Neuronal stem cell (in vitro differentiated cells): Measurements from ENCODE around the gene DEK.

Experiments
- DNase-seq: peaks from one replicate; pipeline ENCODE4 v3.0.0-alpha.2; 2013; ENCODE audit warnings: low spot score
- H2AFZ ChIP-seq: one replicate; pipeline ENCODE4 v1.6.1; 2013; ENCODE audit warnings: mild to moderate bottlenecking, low read length, inconsistent platforms
- H2AK5ac ChIP-seq: 2 replicates; pipeline ENCODE4 v1.6.1; 2013; ENCODE audit warnings: low read depth, mild to moderate bottlenecking, inconsistent platforms, low read length, moderate library complexity, mixed read lengths
- H2BK120ac ChIP-seq: 2 replicates; pipeline ENCODE4 v1.6.1; 2013; ENCODE audit warnings: low read depth, mild to moderate bottlenecking, inconsistent platforms, low read length, moderate library complexity, mixed read lengths
- H2BK12ac ChIP-seq: one replicate; pipeline ENCODE4 v1.6.1; 2013; ENCODE audit warnings: low read length, inconsistent platforms
- H2BK15ac ChIP-seq: 2 replicates; pipeline ENCODE4 v1.6.1; 2013; ENCODE audit warnings: mild to moderate bottlenecking, low read length, inconsistent platforms, mixed read lengths
- H2BK5ac ChIP-seq: one replicate; pipeline ENCODE4 v1.6.1; 2013; ENCODE audit warnings: inconsistent platforms, mild to moderate bottlenecking, low read length, moderate library complexity
- H3K14ac ChIP-seq: one replicate; pipeline ENCODE4 v1.6.1; 2013; ENCODE audit warnings: low read length, inconsistent platforms
- H3K18ac ChIP-seq: 2 replicates; pipeline ENCODE4 v1.6.1; 2013; ENCODE audit warnings: low read length, inconsistent platforms
- H3K23ac ChIP-seq: 2 replicates; pipeline ENCODE4 v1.6.1; 2013; ENCODE audit warnings: low read depth, mild to moderate bottlenecking, mixed read lengths, low read length, inconsistent platforms; ENCODE audit not compliant: poor library complexity
- H3K27ac ChIP-seq: replicated peaks from 3 replicates; pipeline ENCODE4 v1.5.1; 2013; ENCODE audit warnings: low read length, inconsistent platforms
- H3K27me3 ChIP-seq, 3 experiments: 2 replicates each; pipeline ENCODE4 v1.6.1; 2013; ENCODE audit warnings: low read length in 3 of 3, mild to moderate bottlenecking in 2 of 3, inconsistent platforms in 1 of 3, low read depth in 1 of 3, mixed read lengths in 1 of 3, moderate library complexity in 1 of 3; ENCODE audit not compliant: control insufficient read depth in 3 of 3, insufficient read depth in 3 of 3
- H3K36me3 ChIP-seq, 2 donors: replicated peaks in 1 of 2; 2 replicates each; pipeline ENCODE4 v1.6.1; 2013; ENCODE audit warnings: low read length in 2 of 2; ENCODE audit not compliant: control insufficient read depth in 2 of 2, insufficient read depth in 2 of 2
- H3K4ac ChIP-seq: 2 replicates; pipeline ENCODE4 v1.6.1; 2013; ENCODE audit warnings: inconsistent platforms, mild to moderate bottlenecking, low read length, moderate library complexity
- H3K4me1 ChIP-seq, 2 donors: 1 replicate in 1 of 2; 2 replicates in 1 of 2; pipeline ENCODE4 v1.6.1; 2013; ENCODE audit warnings: low read length in 2 of 2, low read depth in 1 of 2; ENCODE audit not compliant: control insufficient read depth in 2 of 2, insufficient read depth in 1 of 2
- H3K4me2 ChIP-seq: one replicate; pipeline ENCODE4 v1.6.1; 2013; ENCODE audit warnings: mild to moderate bottlenecking, low read length, inconsistent platforms; ENCODE audit not compliant: insufficient read depth, poor library complexity, severe bottlenecking
- H3K4me3 ChIP-seq, 2 donors: 2 replicates each; pipeline ENCODE4 v1.5.1; 2013; ENCODE audit warnings: low read length in 2 of 2, mild to moderate bottlenecking in 2 of 2, inconsistent platforms in 1 of 2, moderate library complexity in 1 of 2
- H3K79me1 ChIP-seq: one replicate; pipeline ENCODE4 v1.6.1; 2013; ENCODE audit warnings: low read depth, mild to moderate bottlenecking, inconsistent platforms, low read length, moderate library complexity
- H3K9ac ChIP-seq: one replicate; pipeline ENCODE4 v1.6.1; 2013; ENCODE audit warnings: mild to moderate bottlenecking, low read depth, low read length, inconsistent platforms; ENCODE audit not compliant: poor library complexity
- H3K9me3 ChIP-seq, 2 donors: replicated peaks in 1 of 2; 2 replicates each; pipeline versions ENCODE3 to v1.6.1; 2013; ENCODE audit warnings: low read length in 2 of 2, mild to moderate bottlenecking in 2 of 2, inconsistent platforms in 1 of 2, low read depth in 1 of 2, mixed read lengths in 1 of 2, moderate library complexity in 1 of 2; ENCODE audit not compliant: control insufficient read depth in 2 of 2, insufficient read depth in 1 of 2
- H4K8ac ChIP-seq: one replicate; pipeline ENCODE4 v1.6.1; 2013; ENCODE audit warnings: low read depth, mild to moderate bottlenecking, inconsistent platforms, low read length, moderate library complexity
- H4K91ac ChIP-seq: one replicate; pipeline ENCODE4 v1.6.1; 2013; ENCODE audit warnings: low read length, low read depth, mild to moderate bottlenecking, inconsistent platforms; ENCODE audit not compliant: poor library complexity
- WGBS, 2 donors: extraction: QIAGEN DNeasy Blood & Tissue Kit; methylation state at CpG; one replicate each; pipeline ENCODE4 v1.1.7; 2013; ENCODE audit warnings: missing lambda C conversion rate in 2 of 2, mixed read lengths in 1 of 2; ENCODE audit not compliant: insufficient read length in 2 of 2, insufficient replicate concordance in 1 of 2; ENCODE audit errors: extremely low coverage in 2 of 2; 5-methylcytosine and 5-hydroxymethylcytosine counted together

Gene DEK

DNA sequence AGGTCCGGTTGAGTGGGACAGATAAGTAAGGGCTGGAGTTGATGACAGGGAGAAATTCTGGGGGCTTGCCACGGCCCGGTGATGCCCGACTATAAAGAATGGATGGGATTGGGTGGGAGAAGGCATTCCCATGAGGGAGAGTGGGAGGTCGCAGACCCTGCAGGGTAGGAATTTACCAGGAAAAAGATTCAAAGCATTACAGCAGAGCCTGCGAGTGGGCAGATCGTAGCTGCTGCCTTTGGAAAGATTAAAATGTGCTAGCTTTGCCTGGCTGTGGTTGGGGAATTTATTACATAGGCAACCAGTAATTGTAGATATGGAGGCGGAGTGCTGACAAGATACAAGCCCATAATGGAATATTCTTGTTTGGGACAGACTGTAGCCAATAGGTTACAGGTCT lies 59.6 kb downstream of the DEK start:
- Histone ChIP-seq H3K27ac (no peak overlapping the region), H4K91ac (no peak overlapping the region), H3K9me3 (no peaks in the 10 kb centered on the region), H2BK120ac (no peak overlapping the region), H4K8ac (no peak overlapping the region), H3K4ac (no peak overlapping the region), H3K36me3 (peaks cover 0 to 25% of the 10 kb centered on the region in 2 donors), H3K79me1 (no peaks in the 10 kb centered on the region), H3K23ac (no peak overlapping the region), H3K14ac (no peak overlapping the region), H2BK12ac (no peak overlapping the region), H2AK5ac (no peak overlapping the region), H2AFZ (no peak overlapping the region), H2BK5ac (no peak overlapping the region), H3K9ac (no peak overlapping the region), H2BK15ac (no peak overlapping the region), H3K4me2 (no peak overlapping the region), H3K4me1 (peaks cover 2 to 4% of the 10 kb centered on the region in 2 donors), H3K4me3 (no peak overlapping the region), H3K18ac (no peak overlapping the region), H3K27me3 (no peaks in the 10 kb centered on the region)
- no CpG with 5 or more reads among the region's 8 CpGs for WGBS, 2 donors
- no peak for DNase-seq

DNA sequence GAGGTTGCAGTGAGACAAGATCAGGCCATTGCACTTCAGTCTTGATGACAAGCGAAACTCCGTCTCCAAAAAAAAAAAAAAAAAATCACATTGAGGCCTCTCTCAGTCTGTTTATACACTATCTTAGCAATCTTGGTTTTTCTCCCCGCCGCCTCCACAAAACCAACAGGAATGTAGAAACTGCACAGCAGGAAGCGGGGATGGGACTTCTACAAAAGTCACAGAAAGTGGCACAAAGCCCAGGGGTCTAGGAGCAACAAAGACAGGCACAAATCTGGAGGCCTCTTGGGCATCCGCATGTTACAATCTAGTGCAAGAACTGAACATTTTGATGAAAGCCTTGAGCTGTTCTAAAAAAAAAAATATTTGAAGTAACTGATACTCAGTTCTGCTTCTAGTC lies 60.5 kb downstream of the DEK start:
- H3K9me3 ChIP-seq: no peaks in the 10 kb centered on the region
- no peak overlapping the region for H2BK15ac ChIP-seq
- H3K4me2 ChIP-seq: no peak overlapping the region
- H2BK5ac ChIP-seq: no peak overlapping the region
- no peaks in the 10 kb centered on the region for H3K27me3 ChIP-seq
- no peak overlapping the region for H3K4ac ChIP-seq
- H2BK12ac ChIP-seq: no peak overlapping the region
- no peak for DNase-seq
- H3K9ac ChIP-seq: no peak overlapping the region
- H2AFZ ChIP-seq: no peak overlapping the region
- H3K27ac ChIP-seq: no peak overlapping the region
- H3K4me1 ChIP-seq: peaks cover 2 to 4% of the 10 kb centered on the region in 2 donors
- WGBS, 2 donors: no CpG with 5 or more reads among the region's 6 CpGs
- H3K4me3 ChIP-seq: no peak overlapping the region
- no peak overlapping the region for H2AK5ac ChIP-seq
- no peak overlapping the region for H3K18ac ChIP-seq
- no peak overlapping the region for H4K91ac ChIP-seq
- no peaks in the 10 kb centered on the region for H3K79me1 ChIP-seq
- no peak overlapping the region for H4K8ac ChIP-seq
- no peak overlapping the region for H3K14ac ChIP-seq
- no peak overlapping the region for H2BK120ac ChIP-seq
- peaks cover 0 to 31% of the 10 kb centered on the region in 2 donors for H3K36me3 ChIP-seq
- no peak overlapping the region for H3K23ac ChIP-seq

DNA sequence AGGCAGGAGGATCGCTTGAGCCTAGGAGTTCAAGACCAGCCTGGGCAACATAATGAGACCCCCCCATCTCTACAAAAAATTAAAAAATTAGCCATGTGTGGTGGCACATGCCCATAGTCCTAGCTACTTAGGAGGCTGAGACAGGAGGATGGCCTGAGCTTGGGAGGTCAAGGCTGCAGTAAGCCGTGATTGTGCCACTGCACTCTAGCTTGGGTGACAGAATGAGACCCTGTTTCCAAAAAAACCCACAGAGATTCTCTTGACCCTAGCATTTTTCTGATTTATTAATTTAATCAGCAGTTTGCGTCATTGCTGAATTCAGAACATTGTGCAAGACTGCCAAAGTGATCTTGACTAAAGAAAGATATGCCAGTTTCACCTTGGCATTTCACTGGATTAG lies 72.3 kb downstream of the DEK start:
- no peak overlapping the region for H3K27ac ChIP-seq
- H3K9ac ChIP-seq: no peak overlapping the region
- no peak overlapping the region for H3K4ac ChIP-seq
- no peak overlapping the region for H3K4me3 ChIP-seq
- H3K36me3 ChIP-seq: peaks cover 0 to 11% of the 10 kb centered on the region in 2 donors
- H2AFZ ChIP-seq: no peak overlapping the region
- no peaks in the 10 kb centered on the region for H3K79me1 ChIP-seq
- H3K23ac ChIP-seq: no peak overlapping the region
- no peak overlapping the region for H2BK15ac ChIP-seq
- no peak overlapping the region for H2BK5ac ChIP-seq
- H4K91ac ChIP-seq: no peak overlapping the region
- no peak for DNase-seq
- no peak overlapping the region for H2BK120ac ChIP-seq
- no peak overlapping the region for H4K8ac ChIP-seq
- no peak overlapping the region for H3K14ac ChIP-seq
- H3K27me3 ChIP-seq: no peaks in the 10 kb centered on the region
- H3K9me3 ChIP-seq: no peaks in the 10 kb centered on the region
- peaks cover under 1 to 2% of the 10 kb centered on the region in 2 donors for H3K4me1 ChIP-seq
- H2BK12ac ChIP-seq: no peak overlapping the region
- H3K18ac ChIP-seq: no peak overlapping the region
- no CpG with 5 or more reads among the region's 3 CpGs for WGBS, 2 donors
- no peak overlapping the region for H3K4me2 ChIP-seq
- H2AK5ac ChIP-seq: no peak overlapping the region

DNA sequence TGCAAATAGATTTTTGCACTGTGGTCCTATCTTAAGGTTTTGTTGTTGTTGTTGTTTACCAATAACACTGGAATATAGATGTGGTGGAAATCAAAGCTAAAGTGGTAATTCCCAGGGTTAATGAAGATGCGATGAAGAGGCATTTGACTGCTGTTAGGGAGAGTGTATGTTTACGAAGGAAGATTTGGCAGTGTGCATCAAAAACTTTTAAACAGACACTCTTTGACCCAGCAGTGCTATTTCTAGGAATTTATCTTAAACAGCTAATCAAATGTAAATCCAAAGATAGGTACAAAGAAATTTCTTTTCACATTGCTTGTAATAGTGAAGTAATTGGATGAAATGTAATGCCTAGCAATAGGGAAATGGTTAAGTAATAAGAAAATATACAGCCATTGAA lies 75.1 kb downstream of the DEK start:
- no peak overlapping the region for H3K23ac ChIP-seq
- no peak overlapping the region for H3K4me3 ChIP-seq
- H4K91ac ChIP-seq: no peak overlapping the region
- no peak overlapping the region for H2BK120ac ChIP-seq
- H2BK15ac ChIP-seq: no peak overlapping the region
- H3K9me3 ChIP-seq: no peaks in the 10 kb centered on the region
- no peak overlapping the region for H3K4ac ChIP-seq
- no peak overlapping the region for H3K27ac ChIP-seq
- H2AK5ac ChIP-seq: no peak overlapping the region
- no peak overlapping the region for H2BK5ac ChIP-seq
- no peak overlapping the region for H3K18ac ChIP-seq
- H3K9ac ChIP-seq: no peak overlapping the region
- H3K36me3 ChIP-seq: peaks cover 0 to 9% of the 10 kb centered on the region in 2 donors
- H3K4me2 ChIP-seq: no peak overlapping the region
- H2AFZ ChIP-seq: no peak overlapping the region
- no peaks in the 10 kb centered on the region for H3K27me3 ChIP-seq
- H3K79me1 ChIP-seq: no peaks in the 10 kb centered on the region
- no peak for DNase-seq
- H3K14ac ChIP-seq: no peak overlapping the region
- no peak overlapping the region for H2BK12ac ChIP-seq
- no peak overlapping the region for H4K8ac ChIP-seq
- no CpG with 5 or more reads among the region's 2 CpGs for WGBS, 2 donors
- peaks cover 6 to 14% of the 10 kb centered on the region in 2 donors for H3K4me1 ChIP-seq
